OCI-LY3 (cell line): ENCODE data around the gene CASP9.

Source experiments
- H2AFZ ChIP-seq: fragments of 200-600, 300-600 bp; shearing (Covaris generic); 2 replicates; pipeline ENCODE4 v1.6.0; 2014; ENCODE audit warnings: antibody characterized with exemption, low read depth, low read length
- H3K27ac ChIP-seq: fragments of 200-600, 300-600 bp; sonication (generic); 2 replicates; pipeline ENCODE4 v1.5.1; 2014; ENCODE audit warnings: mild to moderate bottlenecking, low read length, moderate library complexity, mixed read lengths
- H3K27me3 ChIP-seq: fragments of 200-600, 300-600 bp; sonication (generic); 2 replicates; pipeline ENCODE4 v1.6.1; 2014; ENCODE audit warnings: low read depth, low read length, mixed read lengths
- H3K36me3 ChIP-seq: fragments of 200-600, 300-600 bp; sonication (generic); replicated peaks from 2 replicates; pipeline ENCODE3; 2014; ENCODE audit warnings: low read depth, low read length, mixed read lengths
- H3K4me1 ChIP-seq: fragments of 300-600, 200-600 bp; sonication (generic); 2 replicates; pipeline ENCODE4 v1.6.1; 2014; ENCODE audit warnings: low read length, mixed read lengths
- H3K4me2 ChIP-seq: fragments of 200-600, 300-600 bp; sonication (generic); 2 replicates; pipeline ENCODE4 v1.6.1; 2014; ENCODE audit warnings: low read length, mixed read lengths
- H3K4me3 ChIP-seq: fragments of 300-600, 200-600 bp; sonication (generic); 2 replicates; pipeline ENCODE4 v1.5.1; 2014; ENCODE audit warnings: antibody characterized with exemption, mild to moderate bottlenecking, low read length, moderate library complexity
- H3K79me2 ChIP-seq: fragments of 300-600, 200-600 bp; shearing (Covaris generic); 2 replicates; pipeline ENCODE4 v1.6.1; 2014; ENCODE audit warnings: mild to moderate bottlenecking, low read length, mixed read lengths
- H3K9ac ChIP-seq: fragments of 300-600, 200-600 bp; shearing (Covaris generic); 2 replicates; pipeline ENCODE4 v1.6.0; 2014; ENCODE audit warnings: mild to moderate bottlenecking, low read length, moderate library complexity
- H3K9me3 ChIP-seq: fragments of 200-600, 300-600 bp; shearing (Covaris generic); 2 replicates; pipeline ENCODE4 v1.6.1; 2014; ENCODE audit warnings: low read length, mixed read lengths; ENCODE audit not compliant: insufficient read depth
- H4K20me1 ChIP-seq: fragments of 200-600, 300-600 bp; sonication (generic); 2 replicates; pipeline ENCODE4 v1.6.1; 2016; ENCODE audit warnings: low read length, mixed read lengths; ENCODE audit not compliant: insufficient read depth
- EZH2phosphoT487 ChIP-seq: fragments of 200-600 bp; shearing (Covaris generic); IDR thresholded peaks from 2 replicates; pipeline ENCODE4 v1.6.1; 2018; ENCODE audit warnings: antibody characterized with exemption, mixed run types, low read depth
- TF ChIP-seq, protein P1 (sequence below): fragments of 200-600, 300-600 bp; sonication (generic); IDR thresholded peaks from 2 replicates; pipeline ENCODE4 v1.5.1; 2014; ENCODE audit warnings: antibody characterized with exemption, low read length, low read depth

The CASP9 gene

DNA sequence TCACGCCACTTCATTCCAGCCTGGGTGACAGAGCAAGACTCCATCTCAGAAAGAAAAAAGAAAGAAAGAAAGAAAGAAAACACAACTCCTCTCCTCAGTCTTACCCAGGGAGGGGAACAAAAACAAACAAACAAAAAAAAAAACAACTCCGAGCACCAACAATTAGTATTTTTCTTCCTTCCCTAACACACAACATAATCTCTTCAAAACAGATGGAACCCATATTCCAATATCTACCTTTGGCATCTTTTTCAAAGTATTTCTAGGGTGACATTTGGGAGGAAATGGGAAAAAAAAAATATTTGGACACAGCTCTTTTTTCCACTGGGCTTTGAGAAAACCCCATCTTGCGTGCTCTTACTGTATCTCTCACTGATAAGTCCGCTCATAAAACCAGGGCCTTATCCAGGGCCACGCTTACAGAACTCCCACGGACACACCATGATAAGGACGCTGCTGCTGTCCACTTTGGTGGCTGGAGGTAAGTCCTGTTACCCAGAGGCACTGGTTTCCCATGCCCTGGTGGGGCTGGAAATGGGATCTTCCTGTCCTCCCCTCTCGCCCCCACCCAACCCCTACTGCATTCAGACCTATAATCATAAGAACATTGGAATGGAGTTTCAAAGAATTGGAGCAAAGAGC lies 67.6 kb downstream of the CASP9 start, which contains the start of gene CELA2A:
Gene CELA2A, plus strand, starts transcription at position 420 of the 642 bp plus-strand sequence. Its CDS starts 22 bp downstream, at position 442.
- Histone ChIP-seq H3K27me3 (no peaks in the 10 kb centered on the region), H3K9ac (no peak within 1 kb of the TSS), H2AFZ (no peak within 1 kb of the TSS), H3K36me3 (no peaks in the 10 kb centered on the region), H3K4me2 (peak within 1 kb of the TSS; percentile 45; the same call in 1 of the 2 replicates), H3K27ac (no peak within 1 kb of the TSS), H3K79me2 (no peaks in the 10 kb centered on the region), H3K4me1 (peaks cover 23% of the 10 kb centered on the region), H3K9me3 (no peaks in the 10 kb centered on the region), H4K20me1 (no peaks in the 10 kb centered on the region), H3K4me3 (no peak within 1 kb of the TSS)
- TF ChIP-seq, protein P1, sequence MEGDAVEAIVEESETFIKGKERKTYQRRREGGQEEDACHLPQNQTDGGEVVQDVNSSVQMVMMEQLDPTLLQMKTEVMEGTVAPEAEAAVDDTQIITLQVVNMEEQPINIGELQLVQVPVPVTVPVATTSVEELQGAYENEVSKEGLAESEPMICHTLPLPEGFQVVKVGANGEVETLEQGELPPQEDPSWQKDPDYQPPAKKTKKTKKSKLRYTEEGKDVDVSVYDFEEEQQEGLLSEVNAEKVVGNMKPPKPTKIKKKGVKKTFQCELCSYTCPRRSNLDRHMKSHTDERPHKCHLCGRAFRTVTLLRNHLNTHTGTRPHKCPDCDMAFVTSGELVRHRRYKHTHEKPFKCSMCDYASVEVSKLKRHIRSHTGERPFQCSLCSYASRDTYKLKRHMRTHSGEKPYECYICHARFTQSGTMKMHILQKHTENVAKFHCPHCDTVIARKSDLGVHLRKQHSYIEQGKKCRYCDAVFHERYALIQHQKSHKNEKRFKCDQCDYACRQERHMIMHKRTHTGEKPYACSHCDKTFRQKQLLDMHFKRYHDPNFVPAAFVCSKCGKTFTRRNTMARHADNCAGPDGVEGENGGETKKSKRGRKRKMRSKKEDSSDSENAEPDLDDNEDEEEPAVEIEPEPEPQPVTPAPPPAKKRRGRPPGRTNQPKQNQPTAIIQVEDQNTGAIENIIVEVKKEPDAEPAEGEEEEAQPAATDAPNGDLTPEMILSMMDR, result no peak
- TF ChIP-seq EZH2phosphoT487, result no peak

DNA sequence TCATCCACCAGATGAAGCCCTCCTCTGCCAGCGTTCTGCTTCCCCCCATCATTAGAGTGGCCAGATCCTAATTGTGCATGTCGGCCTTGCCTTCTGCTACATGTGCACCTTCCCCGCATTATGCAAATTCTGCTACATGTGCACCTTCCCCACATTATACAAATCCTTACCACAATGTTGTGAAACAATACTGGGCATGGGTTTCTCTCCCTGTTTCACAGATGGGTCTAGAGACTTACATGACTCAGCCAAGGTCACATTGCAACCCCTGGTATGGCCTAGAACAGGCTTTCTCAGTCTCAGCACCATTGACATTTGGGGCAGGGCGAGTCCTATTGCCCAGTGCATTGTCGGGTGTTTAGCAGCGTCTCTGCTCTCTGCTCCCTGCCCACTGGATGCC lies 68.5 kb downstream of the CASP9 start:
- TF ChIP-seq, protein P1, result no peak
- TF ChIP-seq EZH2phosphoT487, result no peak
- peaks cover 23% of the 10 kb centered on the region for H3K4me1 ChIP-seq
- no peak overlapping the region for H2AFZ ChIP-seq
- no peak overlapping the region for H3K27ac ChIP-seq
- H3K27me3 ChIP-seq, result no peaks in the 10 kb centered on the region
- no peak overlapping the region for H3K9ac ChIP-seq
- no peaks in the 10 kb centered on the region for H4K20me1 ChIP-seq
- H3K36me3 ChIP-seq, result no peaks in the 10 kb centered on the region
- H3K4me2 ChIP-seq, result peak overlapping the region; percentile 45; the same call in 1 of the 2 replicates
- no peak overlapping the region for H3K4me3 ChIP-seq
- no peaks in the 10 kb centered on the region for H3K9me3 ChIP-seq
- no peaks in the 10 kb centered on the region for H3K79me2 ChIP-seq

DNA sequence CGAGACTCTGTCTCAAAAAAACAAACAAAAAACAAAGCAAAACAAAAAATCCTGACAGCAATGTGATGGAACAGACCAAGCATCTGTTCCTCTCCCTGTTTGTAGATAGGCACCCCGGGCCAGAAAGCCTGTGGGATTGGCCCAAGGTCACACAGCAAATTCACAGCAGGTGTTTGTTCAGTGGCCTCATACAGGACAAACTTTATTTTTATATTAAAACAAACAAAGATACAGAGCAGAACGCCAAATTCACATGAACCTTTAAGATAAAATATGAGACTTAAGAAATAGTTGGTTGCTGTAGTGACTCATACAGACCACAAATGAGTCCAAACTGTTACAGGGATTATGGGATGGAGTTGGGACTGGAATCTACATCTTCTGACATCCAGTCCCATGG lies 69.8 kb downstream of the CASP9 start:
- Histone ChIP-seq H3K27ac (no peak overlapping the region), H3K27me3 (no peaks in the 10 kb centered on the region), H3K36me3 (no peaks in the 10 kb centered on the region), H3K9me3 (no peaks in the 10 kb centered on the region), H4K20me1 (no peaks in the 10 kb centered on the region), H3K4me2 (no peak overlapping the region), H3K4me1 (peaks cover 13% of the 10 kb centered on the region), H3K4me3 (no peak overlapping the region), H3K9ac (no peak overlapping the region), H3K79me2 (no peaks in the 10 kb centered on the region), H2AFZ (no peak overlapping the region)
- TF ChIP-seq EZH2phosphoT487, result no peak
- TF ChIP-seq, protein P1, result no peak

DNA sequence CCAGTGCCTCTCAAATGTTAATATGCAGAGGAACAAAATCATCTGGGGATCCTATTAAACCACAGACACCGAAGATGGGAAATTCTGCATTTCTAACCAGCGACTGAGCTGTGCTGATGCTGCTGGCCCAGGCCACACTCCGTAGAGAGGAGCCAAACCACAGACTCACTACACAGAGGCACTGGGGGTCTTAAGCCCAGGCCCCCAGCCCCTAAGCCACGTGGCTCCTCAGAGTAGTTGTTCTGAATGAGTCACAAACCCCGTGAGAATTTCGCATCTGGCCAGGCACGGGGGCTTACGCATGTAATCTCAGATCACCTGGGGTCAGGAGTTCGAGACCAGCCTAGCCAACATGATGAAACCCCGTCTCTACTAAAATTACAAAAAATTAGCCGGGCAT lies 70.3 kb downstream of the CASP9 start:
- H3K4me2 ChIP-seq, result no peak overlapping the region
- H3K27ac ChIP-seq, result no peak overlapping the region
- H3K27me3 ChIP-seq, result no peaks in the 10 kb centered on the region
- H3K9ac ChIP-seq, result no peak overlapping the region
- peaks cover 13% of the 10 kb centered on the region for H3K4me1 ChIP-seq
- no peak overlapping the region for H2AFZ ChIP-seq
- H3K79me2 ChIP-seq, result no peaks in the 10 kb centered on the region
- no peaks in the 10 kb centered on the region for H3K9me3 ChIP-seq
- H3K36me3 ChIP-seq, result no peaks in the 10 kb centered on the region
- no peaks in the 10 kb centered on the region for H4K20me1 ChIP-seq
- TF ChIP-seq EZH2phosphoT487, result no peak
- TF ChIP-seq, protein P1, result no peak
- no peak overlapping the region for H3K4me3 ChIP-seq
